A673 (cell line): Measurements from ENCODE around the gene PDCL3.

Experiments used
- CTCF ChIP-seq: fragments of 300-800, 200-600 bp; sonication (generic); conservative IDR thresholded peaks from 2 replicates; pipeline ENCODE4 v1.5.1; 2017; ENCODE audit warnings: low read depth, mild to moderate bottlenecking, antibody characterized with exemption, low read length, moderate library complexity, mixed read lengths
- EZH2 ChIP-seq: fragments of 200-600 bp; sonication (generic); IDR thresholded peaks from 2 replicates; pipeline ENCODE4 v1.6.1; 2017; ENCODE audit warnings: borderline replicate concordance, low read depth, mild to moderate bottlenecking, mixed read lengths, antibody characterized with exemption, low read length; ENCODE audit not compliant: poor library complexity, severe bottlenecking

DNA sequence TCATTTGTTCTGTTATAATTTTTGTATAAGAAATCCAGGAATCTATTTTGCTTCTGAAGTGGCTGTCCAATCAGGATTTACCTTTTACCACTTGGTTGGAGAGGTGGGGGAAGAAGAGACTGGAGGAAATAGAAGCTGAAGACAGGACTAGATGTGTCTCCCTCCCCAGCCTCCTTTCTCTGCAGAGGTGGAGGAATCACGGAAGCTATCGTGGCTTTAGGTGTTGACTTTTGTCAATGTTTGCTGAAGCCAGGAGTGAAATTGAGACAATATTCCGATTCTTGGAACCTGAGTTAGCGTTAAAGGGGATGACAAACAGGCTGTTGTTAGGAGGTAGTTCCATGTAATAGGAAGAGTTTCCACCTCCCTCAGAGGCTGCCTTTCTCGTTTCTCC lies 43.5 kb downstream of the PDCL3 start:
- no peak for TF ChIP-seq EZH2
- TF ChIP-seq CTCF: no peak
